Forelimb muscle (tissue), 1 donor: ENCODE measurements around the gene SLC6A16. TPM values are rescaled to one million over a fixed set of nuclear protein-coding genes. Genes with fewer than 3 reads are reported as not detected.
"Not testable (repeated sequence)": the region's sequence is repeated elsewhere in the genome, so short reads cannot be mapped to it uniquely, and the experiment has no call there.

Experiments
- DNase-seq: peaks from one replicate; pipeline ENCODE4 v3.0.0-alpha.2; 2013; ENCODE audit warnings: low read depth
- polyA plus RNA-seq: library from polyadenylated mRNA; unstranded; fragments of 120-200 nt; gene quantifications from one replicate; pipeline ENCODE4 v1.2.1, GENCODE V29; 2013; ENCODE audit not compliant: insufficient read length

SLC6A16 gene
- 1.0 TPM for polyA plus RNA-seq

- DNase-seq: no peak
Measured at GRCh38 chr19:49324801-49325576, at the start of gene SLC6A16. Gene SLC6A16, minus strand, starts transcription at chr19:49325191. Its CDS starts 13,844 bp downstream, at chr19:49311347.

GRCh38 chr19:49373174-49373573, 48.2 kb upstream of the SLC6A16 start:
- not testable (repeated sequence) for DNase-seq

- DNase-seq: no peak
Measured at GRCh38 chr19:49371184-49371583, 46.2 kb upstream of the SLC6A16 start.

GRCh38 chr19:49368711-49369358, 43.8 kb upstream of the SLC6A16 start:
- no peak for DNase-seq

GRCh38 chr19:49366110-49366509, 41.1 kb upstream of the SLC6A16 start:
- DNase-seq: no peak

- no peak for DNase-seq
Measured at GRCh38 chr19:49364083-49364737, 39.2 kb upstream of the SLC6A16 start.

GRCh38 chr19:49363268-49364082, 38.5 kb upstream of the SLC6A16 start, which contains the start of gene DKKL1:
Gene DKKL1, plus strand, starts transcription at chr19:49363877. Its CDS starts 122 bp downstream, at chr19:49363999.
- peak; percentile 82 for DNase-seq

GRCh38 chr19:49362929-49363267, 37.9 kb upstream of the SLC6A16 start:
- no peak for DNase-seq

GRCh38 chr19:49362048-49362928, 37.3 kb upstream of the SLC6A16 start, which contains the start of gene TEAD2:
Gene TEAD2, minus strand, starts transcription at chr19:49362416. Its CDS starts 2,341 bp downstream, at chr19:49360075.
- no peak for DNase-seq

GRCh38 chr19:49361438-49362047, 36.6 kb upstream of the SLC6A16 start:
- no peak for DNase-seq

GRCh38 chr19:49359851-49360820, 35.1 kb upstream of the SLC6A16 start:
- DNase-seq: no peak

- no peak for DNase-seq
Measured at GRCh38 chr19:49357186-49357585, 32.2 kb upstream of the SLC6A16 start.

GRCh38 chr19:49356382-49356781, 31.4 kb upstream of the SLC6A16 start:
- no peak for DNase-seq

GRCh38 chr19:49355909-49356353, 30.9 kb upstream of the SLC6A16 start:
- DNase-seq: no peak

- no peak for DNase-seq
Measured at GRCh38 chr19:49349567-49349966, 24.6 kb upstream of the SLC6A16 start.

- no peak for DNase-seq
Measured at GRCh38 chr19:49348305-49349189, 23.6 kb upstream of the SLC6A16 start.

- no peak for DNase-seq
Measured at GRCh38 chr19:49347835-49348234, 22.8 kb upstream of the SLC6A16 start.

GRCh38 chr19:49347191-49347590, 22.2 kb upstream of the SLC6A16 start:
- no peak for DNase-seq
